A673 (cell line): ENCODE results near the gene DCN. TPM values are rescaled to one million over a fixed set of nuclear protein-coding genes. Genes with fewer than 3 reads are reported as not detected.

ENCODE experiments used
- BruUV-seq: library from RNA; stranded (reverse); fragments of 400-500 nt; replicated peaks from 2 replicates; lab custom pipeline; 2021; lab: Mats Ljungman, UMichigan
- CTCF ChIA-PET: fragments of 300-600 bp; sonication (Branson Sonifier 250); formaldehyde crosslinking; loops from one replicate; lab custom pipeline; 2022; ENCODE audit warnings: antibody characterized with exemption; lab: Charles Lee
- POLR2A ChIA-PET: fragments of 300-600 bp; sonication (Branson Sonifier 250); formaldehyde crosslinking; loops from one replicate; lab custom pipeline; 2022; ENCODE audit warnings: antibody characterized with exemption; ENCODE audit not compliant: low non-redundant PET; lab: Charles Lee
- DNase-seq: peaks from one replicate; pipeline ENCODE4 v3.0.0-alpha.2; 2015; ENCODE audit warnings: low spot score
- H3K27ac ChIP-seq: fragments of 200-600 bp; sonication (generic); 2 replicates; pipeline ENCODE4 v1.5.1; 2016; ENCODE audit warnings: mixed run types, low read depth, mild to moderate bottlenecking, mixed read lengths, antibody characterized with exemption, low read length; ENCODE audit not compliant: poor library complexity, severe bottlenecking
- H3K27me3 ChIP-seq: fragments of 200-600 bp; sonication (generic); replicated peaks from 2 replicates; pipeline ENCODE4 v1.6.1; 2017; ENCODE audit warnings: mixed run types, low read depth, mild to moderate bottlenecking, mixed read lengths, antibody characterized with exemption, low read length; ENCODE audit not compliant: insufficient read depth, poor library complexity
- H3K36me3 ChIP-seq: fragments of 200-600 bp; sonication (generic); 2 replicates; pipeline ENCODE4 v1.6.1; 2016; ENCODE audit warnings: mixed run types, mild to moderate bottlenecking, mixed read lengths, antibody characterized with exemption, low read length; ENCODE audit not compliant: insufficient read depth, poor library complexity, severe bottlenecking
- H3K4me1 ChIP-seq: fragments of 200-600 bp; sonication (generic); 2 replicates; pipeline ENCODE4 v1.6.1; 2017; ENCODE audit warnings: mixed run types, mild to moderate bottlenecking, mixed read lengths, antibody characterized with exemption, low read length; ENCODE audit not compliant: insufficient read depth, poor library complexity, severe bottlenecking
- H3K4me3 ChIP-seq: fragments of 200-600 bp; sonication (generic); 2 replicates; pipeline ENCODE4 v1.5.1; 2016; ENCODE audit warnings: low read depth, mixed run types, mild to moderate bottlenecking, mixed read lengths, low read length; ENCODE audit not compliant: poor library complexity, severe bottlenecking
- H3K9me3 ChIP-seq: fragments of 200-600 bp; sonication (generic); 2 replicates; pipeline ENCODE4 v1.6.1; 2016; ENCODE audit warnings: mixed run types, low read depth, mild to moderate bottlenecking, mixed read lengths, antibody characterized with exemption, low read length; ENCODE audit not compliant: poor library complexity, severe bottlenecking
- CTCF ChIP-seq: fragments of 300-800, 200-600 bp; sonication (generic); conservative IDR thresholded peaks from 2 replicates; pipeline ENCODE4 v1.5.1; 2017; ENCODE audit warnings: low read depth, mild to moderate bottlenecking, antibody characterized with exemption, low read length, moderate library complexity, mixed read lengths
- EZH2 ChIP-seq: fragments of 200-600 bp; sonication (generic); IDR thresholded peaks from 2 replicates; pipeline ENCODE4 v1.6.1; 2017; ENCODE audit warnings: borderline replicate concordance, low read depth, mild to moderate bottlenecking, mixed read lengths, antibody characterized with exemption, low read length; ENCODE audit not compliant: poor library complexity, severe bottlenecking
- intact Hi-C: fragments of 100-400 bp; cut with micrococcal nuclease; formaldehyde crosslinking; loops from one replicate; pipeline ENCODE4 v1.10.0; 2022; ENCODE audit not compliant: unreplicated experiment
- total RNA-seq: library from RNA; stranded (reverse); gene quantifications from 2 replicates; pipeline ENCODE4 v1.2.3, GENCODE V29; 2021

Gene DCN
- total RNA-seq, 1 experiment from 2014 or later: 3.5 TPM

GRCh38 chr12:91203610-91204009, 21.0 kb upstream of the DCN start:
- H3K4me3 ChIP-seq: no peak overlapping the region
- no TSS peak for BruUV-seq
- no peak overlapping the region for H3K27ac ChIP-seq
- TF ChIP-seq CTCF (no peak), EZH2 (no peak)
- no peaks in the 10 kb centered on the region for H3K27me3 ChIP-seq
- CTCF ChIA-PET: interaction anchor here (0.7 kb wide), 1 partner anchor 163 kb away, joined by 3 read pairs; no protein-coding TSS in a partner anchor
- no peaks in the 10 kb centered on the region for H3K4me1 ChIP-seq
- no peak for DNase-seq
- POLR2A ChIA-PET: no interaction called here
- intact Hi-C loops: no loop called here
- H3K36me3 ChIP-seq: no peaks in the 10 kb centered on the region
- H3K9me3 ChIP-seq: no peaks in the 10 kb centered on the region

GRCh38 chr12:91202390-91202789, 19.8 kb upstream of the DCN start:
- no peak for DNase-seq
- H3K36me3 ChIP-seq: no peaks in the 10 kb centered on the region
- H3K4me3 ChIP-seq: no peak overlapping the region
- ChIA-PET POLR2A (no interaction called here), CTCF (no interaction called here)
- H3K27ac ChIP-seq: no peak overlapping the region
- H3K4me1 ChIP-seq: no peaks in the 10 kb centered on the region
- intact Hi-C loops: no loop called here
- TF ChIP-seq EZH2 (no peak), CTCF (no peak)
- no peaks in the 10 kb centered on the region for H3K27me3 ChIP-seq
- no TSS peak for BruUV-seq
- H3K9me3 ChIP-seq: no peaks in the 10 kb centered on the region

GRCh38 chr12:91196436-91196835, 13.8 kb upstream of the DCN start:
- intact Hi-C loops: no loop called here
- Histone ChIP-seq H3K9me3 (peaks cover 4% of the 10 kb centered on the region), H3K27ac (no peak overlapping the region), H3K36me3 (no peaks in the 10 kb centered on the region), H3K27me3 (no peaks in the 10 kb centered on the region), H3K4me3 (no peak overlapping the region), H3K4me1 (no peaks in the 10 kb centered on the region)
- TF ChIP-seq EZH2: no peak
- no peak for TF ChIP-seq CTCF
- no TSS peak for BruUV-seq
- no peak for DNase-seq
- POLR2A ChIA-PET: no interaction called here
- CTCF ChIA-PET: no interaction called here
